RWPE2 (cell line): ENCODE results near the gene PDIA3.

Experiments
- ATAC-seq: fragments of 200-7000 bp; cut with Tn5 transposase; 3 replicates; pipeline ENCODE4 v1.9.1; 2021; ENCODE audit warnings: low read depth
- DNase-seq: peaks from one replicate; pipeline ENCODE4 v3.0.0-alpha.2; 2020; ENCODE audit warnings: low spot score
- H3K27ac ChIP-seq: fragments of 450-650 bp; 2 replicates; pipeline ENCODE4 v1.5.1; 2017; ENCODE audit warnings: mild to moderate bottlenecking; ENCODE audit not compliant: poor library complexity, severe bottlenecking
- H3K27me3 ChIP-seq: fragments of 250-450 bp; sonication (Bioruptor Pico); 2 replicates; pipeline ENCODE4 v1.5.1; 2021; ENCODE audit warnings: mild to moderate bottlenecking, moderate library complexity; ENCODE audit not compliant: insufficient read depth, poor library complexity, severe bottlenecking
- H3K36me3 ChIP-seq: fragments of 250-450 bp; sonication (Bioruptor Pico); 2 replicates; pipeline ENCODE4 v1.5.1; 2020; ENCODE audit warnings: low read depth, mild to moderate bottlenecking, moderate library complexity
- H3K4me1 ChIP-seq: fragments of 250-450 bp; sonication (Bioruptor Pico); 2 replicates; pipeline ENCODE4 v1.5.1; 2021; ENCODE audit warnings: mild to moderate bottlenecking, moderate library complexity; ENCODE audit not compliant: insufficient read depth, poor library complexity, severe bottlenecking
- H3K4me3 ChIP-seq: fragments of 250-450 bp; sonication (Bioruptor Pico); 2 replicates; pipeline ENCODE4 v1.5.1; 2021; ENCODE audit warnings: mild to moderate bottlenecking, moderate library complexity; ENCODE audit not compliant: severe bottlenecking
- H3K9me3 ChIP-seq: fragments of 250-450 bp; sonication (Bioruptor Pico); 2 replicates; pipeline ENCODE4 v1.5.1; 2021; ENCODE audit warnings: mild to moderate bottlenecking, moderate library complexity; ENCODE audit not compliant: severe bottlenecking
- CTCF ChIP-seq: fragments of 450-650 bp; IDR thresholded peaks from one replicate; pipeline ENCODE4 v1.5.1; 2017; ENCODE audit warnings: mild to moderate bottlenecking, moderate library complexity; ENCODE audit not compliant: poor library complexity, severe bottlenecking

The PDIA3 gene

GRCh38 chr15:43795997-43796396 is 49.8 kb downstream of the PDIA3 start:
- Histone ChIP-seq H3K27me3 (no peaks in the 10 kb centered on the region), H3K36me3 (peaks cover 65% of the 10 kb centered on the region)
- no peak for ATAC-seq

GRCh38 chr15:43796566-43796965 is 50.3 kb downstream of the PDIA3 start:
- no peak overlapping the region for H3K27ac ChIP-seq
- DNase-seq, result no peak
- peaks cover 10% of the 10 kb centered on the region for H3K4me1 ChIP-seq

More at GRCh38 chr15:43795997-43796396, 49.8 kb downstream of the PDIA3 start:
- DNase-seq, result no peak
- H3K9me3 ChIP-seq, result no peaks in the 10 kb centered on the region
- TF ChIP-seq CTCF, result no peak
- H3K4me3 ChIP-seq, result no peak overlapping the region
- H3K4me1 ChIP-seq, result peaks cover 5% of the 10 kb centered on the region
- no peak overlapping the region for H3K27ac ChIP-seq

GRCh38 chr15:43799209-43799944 is 53.1 kb downstream of the PDIA3 start:
- DNase-seq (no peak), ATAC-seq (no peak)
- peaks cover 12% of the 10 kb centered on the region for H3K4me1 ChIP-seq
- H3K36me3 ChIP-seq, result peaks cover 78% of the 10 kb centered on the region
- no peaks in the 10 kb centered on the region for H3K9me3 ChIP-seq
- peak overlapping the region; percentile 63 for H3K27ac ChIP-seq
- no peak for TF ChIP-seq CTCF
- no peak overlapping the region for H3K4me3 ChIP-seq
- no peaks in the 10 kb centered on the region for H3K27me3 ChIP-seq

More at GRCh38 chr15:43796566-43796965, 50.3 kb downstream of the PDIA3 start:
- Histone ChIP-seq H3K36me3 (peaks cover 71% of the 10 kb centered on the region), H3K4me3 (no peak overlapping the region), H3K27me3 (no peaks in the 10 kb centered on the region), H3K9me3 (no peaks in the 10 kb centered on the region)
- ATAC-seq, result no peak
- no peak for TF ChIP-seq CTCF

GRCh38 chr15:43799945-43800285 is 53.7 kb downstream of the PDIA3 start, which contains the start of gene SERINC4:
TSS of gene SERINC4 (minus strand) at chr15:43800220. CDS start at chr15:43799986, 234 bp downstream.
- H3K36me3 ChIP-seq, result peaks cover 78% of the 10 kb centered on the region
- no peaks in the 10 kb centered on the region for H3K27me3 ChIP-seq
- no peak for TF ChIP-seq CTCF
- no peaks in the 10 kb centered on the region for H3K9me3 ChIP-seq
- peak within 1 kb of the TSS; percentile 91 for H3K4me3 ChIP-seq
- no peak for ATAC-seq
- H3K4me1 ChIP-seq, result peaks cover 12% of the 10 kb centered on the region
- H3K27ac ChIP-seq, result peak within 1 kb of the TSS; percentile 63
- DNase-seq, result no peak
